Left renal pelvis (tissue), 4 donors: ENCODE data around the gene RTN4RL2. TPM values are rescaled to one million over a fixed set of nuclear protein-coding genes. Genes with fewer than 3 reads are reported as not detected.

ENCODE experiments used
- DNase-seq, 4 donors: peaks; one replicate each; pipeline ENCODE4 v3.0.0-alpha.2; 2013; ENCODE audit warnings: low read depth in 4 of 4, low spot score in 3 of 4
- polyA plus RNA-seq, 4 donors: library from polyadenylated mRNA; unstranded; fragments of 120-200 nt; gene quantifications; one replicate each; pipeline ENCODE4 v1.2.1, GENCODE V29; 2013; ENCODE audit not compliant: insufficient read length in 4 of 4

The RTN4RL2 gene
- polyA plus RNA-seq, 4 donors: 1.00 to 3.6 (median 2.2) TPM

DNA sequence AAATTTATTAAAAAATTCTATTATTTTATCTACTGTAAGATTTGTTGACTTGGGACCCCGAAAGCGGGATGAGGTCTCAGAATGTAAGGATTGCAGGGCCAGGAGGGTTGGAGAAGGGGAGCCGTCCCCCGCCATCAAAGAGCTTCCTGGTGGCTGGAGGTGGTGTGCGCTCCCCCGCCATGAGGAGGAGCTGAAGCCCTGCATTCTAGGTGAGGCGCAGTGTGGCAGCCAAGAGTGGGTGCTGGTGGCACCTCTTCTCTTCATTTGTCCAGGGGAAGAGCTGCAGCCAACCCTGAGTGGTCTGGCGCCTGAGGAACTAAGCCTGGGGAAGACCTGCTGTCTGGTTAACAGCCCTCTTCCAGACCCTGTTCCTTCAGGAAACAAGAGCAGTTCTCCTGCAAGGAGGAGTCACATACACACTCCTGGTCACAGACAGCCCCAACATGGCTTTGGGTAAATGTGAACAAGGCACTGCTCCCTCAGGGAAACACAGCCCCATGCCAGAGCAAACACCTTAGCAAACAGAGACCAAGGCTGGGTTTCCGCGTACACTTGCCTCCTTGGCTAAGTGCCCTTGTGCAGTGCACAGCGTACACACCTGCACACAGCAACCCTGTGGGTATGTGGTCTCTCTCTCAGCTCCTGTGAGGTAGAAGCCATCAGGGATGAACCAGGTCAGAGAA, 17.3 kb downstream of the RTN4RL2 start:
- no peak for DNase-seq

DNA sequence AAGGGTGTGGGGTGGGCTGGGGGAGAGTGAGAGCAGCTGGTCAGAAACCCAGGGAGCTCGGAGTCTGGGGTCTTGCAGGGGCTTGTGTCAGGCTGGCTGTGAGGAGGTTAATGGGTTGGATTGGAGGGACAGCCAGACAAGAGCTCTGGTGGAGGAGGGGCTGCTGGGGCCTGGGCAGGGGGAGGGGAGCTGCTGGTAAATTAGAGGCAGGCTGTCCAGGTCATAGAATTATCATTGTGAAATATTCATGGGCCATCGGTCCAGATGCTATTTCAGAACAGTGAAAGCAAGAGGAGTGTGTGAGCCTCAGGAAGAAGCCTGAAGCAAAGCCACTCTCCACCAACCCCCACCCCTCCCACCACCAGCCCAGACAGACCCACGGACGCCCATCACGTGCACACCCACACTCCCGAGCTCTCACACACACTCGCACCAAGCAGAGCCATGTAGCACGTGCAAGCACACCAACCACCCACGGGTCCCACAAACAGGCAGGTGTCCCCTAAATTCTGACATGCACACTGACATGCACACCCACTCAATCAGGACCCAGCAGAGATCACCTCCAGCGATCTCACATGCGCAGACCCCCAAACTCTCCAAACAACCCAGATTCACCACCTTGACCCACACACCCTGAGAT, 18.8 kb downstream of the RTN4RL2 start:
- no peak for DNase-seq

DNA sequence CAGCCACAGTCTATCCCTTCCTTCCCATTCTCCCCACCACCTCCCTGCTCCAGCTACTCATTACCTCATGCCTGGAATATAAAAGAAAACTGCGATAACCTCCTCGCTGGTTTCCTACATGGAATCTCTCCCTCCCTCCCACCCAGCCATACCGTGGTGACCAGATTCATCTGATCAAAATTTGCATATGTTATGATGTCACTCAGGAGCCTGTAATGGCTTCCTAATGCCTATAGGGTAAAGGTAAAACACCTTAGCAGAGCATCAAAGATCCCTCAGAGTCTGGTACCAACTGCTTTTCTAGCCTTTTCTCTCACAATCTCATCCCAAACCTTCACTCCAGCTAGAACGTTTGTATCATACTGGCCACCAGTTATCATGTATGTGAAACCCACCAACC, 19.6 kb downstream of the RTN4RL2 start:
- DNase-seq: no peak

DNA sequence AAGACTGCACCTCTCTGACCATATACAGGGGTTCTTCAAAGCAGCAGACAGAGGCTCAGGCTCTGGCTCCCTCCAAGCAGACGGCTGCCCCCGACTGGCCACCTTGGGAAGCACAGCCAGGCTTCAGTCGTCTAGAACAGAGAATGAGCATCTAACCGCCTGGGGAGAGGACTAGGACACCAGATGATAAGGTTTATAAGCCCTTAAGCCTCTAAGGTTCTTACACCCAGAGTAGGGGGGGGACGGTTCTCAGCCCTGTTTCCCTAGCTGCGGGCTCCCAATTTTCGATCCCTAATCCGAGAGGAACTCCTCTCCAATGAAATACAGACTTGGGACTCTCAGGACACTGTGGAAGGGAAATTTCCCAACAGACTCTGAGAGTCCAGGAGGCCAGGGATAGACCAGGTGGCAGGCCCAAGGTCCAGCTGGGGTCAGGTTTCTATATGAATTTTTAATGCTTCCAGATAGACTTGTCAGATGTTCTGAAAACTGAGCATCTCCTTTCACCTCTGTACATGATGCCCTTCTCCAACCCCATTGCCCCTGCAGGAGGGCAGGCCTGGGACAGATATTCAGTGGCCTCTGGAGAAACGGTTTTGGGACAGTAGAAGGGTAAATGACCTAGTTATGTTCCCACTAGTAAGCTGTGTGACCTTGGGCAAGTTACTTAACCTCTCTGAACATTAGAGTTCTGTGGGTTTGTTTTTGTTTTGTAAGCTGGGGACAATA, 20.2 kb downstream of the RTN4RL2 start:
- no peak for DNase-seq

DNA sequence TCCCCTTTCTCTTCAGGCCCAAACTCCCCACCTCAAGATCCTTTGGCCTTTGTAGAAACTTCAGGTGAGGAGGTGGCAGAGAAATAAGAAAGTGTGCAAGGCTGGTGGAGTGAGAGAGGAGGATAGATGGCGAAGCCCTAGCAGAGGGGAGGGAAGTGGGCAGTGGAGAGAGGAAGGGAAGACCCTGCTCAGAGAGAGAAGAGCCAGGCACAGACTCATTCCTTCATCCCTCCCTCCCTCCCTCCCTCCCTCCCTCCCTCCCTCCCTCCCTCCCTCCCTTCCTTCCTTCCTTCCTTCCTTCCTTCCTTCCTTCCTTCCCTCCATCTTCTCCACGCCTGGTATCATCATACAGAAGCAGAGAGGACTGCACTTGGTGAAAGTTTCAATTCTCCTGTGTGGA, 21.0 kb downstream of the RTN4RL2 start:
- no peak for DNase-seq

DNA sequence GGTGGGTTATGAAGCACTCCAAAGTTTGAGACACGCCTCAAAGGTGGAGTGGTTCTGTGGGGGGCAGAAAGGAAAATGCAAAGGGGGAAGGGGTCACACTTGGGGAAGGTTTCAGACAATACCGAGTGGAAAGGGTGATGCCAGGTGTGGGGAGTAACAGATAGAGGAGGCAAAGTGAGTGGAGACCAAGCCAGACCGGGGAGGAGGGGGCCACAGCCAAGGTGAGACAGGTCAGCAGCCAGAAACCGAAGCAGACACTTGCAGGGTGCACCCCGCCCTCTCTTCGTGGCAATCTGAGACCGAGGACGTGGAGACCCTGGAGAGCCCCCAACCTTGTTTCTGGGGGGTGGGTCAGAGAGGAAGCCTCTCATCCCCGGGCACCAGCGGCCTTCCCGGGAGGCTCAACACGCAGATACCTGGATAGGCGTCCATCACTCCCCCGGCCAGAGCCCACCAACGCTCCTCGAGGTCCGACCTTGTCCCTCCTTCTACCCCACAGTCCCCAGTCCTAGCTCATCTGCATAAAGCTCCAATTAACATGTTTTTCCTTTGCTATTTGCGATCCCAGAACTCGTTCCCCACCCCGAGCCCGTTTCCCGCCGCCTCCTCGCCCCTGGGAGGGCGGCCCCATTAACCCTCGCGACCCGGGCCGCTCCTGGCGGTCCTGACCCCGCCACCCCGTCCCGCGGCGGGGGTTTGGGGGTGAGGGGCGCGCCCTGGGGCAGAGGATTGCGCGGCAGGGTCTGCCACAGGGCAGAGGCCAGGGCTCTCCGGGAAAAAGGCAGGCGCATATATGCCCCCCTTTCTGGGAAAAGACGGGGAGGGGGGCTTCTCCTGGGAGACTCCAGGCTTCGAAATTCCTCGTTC, 21.8 kb downstream of the RTN4RL2 start:
- DNase-seq: no peak

DNA sequence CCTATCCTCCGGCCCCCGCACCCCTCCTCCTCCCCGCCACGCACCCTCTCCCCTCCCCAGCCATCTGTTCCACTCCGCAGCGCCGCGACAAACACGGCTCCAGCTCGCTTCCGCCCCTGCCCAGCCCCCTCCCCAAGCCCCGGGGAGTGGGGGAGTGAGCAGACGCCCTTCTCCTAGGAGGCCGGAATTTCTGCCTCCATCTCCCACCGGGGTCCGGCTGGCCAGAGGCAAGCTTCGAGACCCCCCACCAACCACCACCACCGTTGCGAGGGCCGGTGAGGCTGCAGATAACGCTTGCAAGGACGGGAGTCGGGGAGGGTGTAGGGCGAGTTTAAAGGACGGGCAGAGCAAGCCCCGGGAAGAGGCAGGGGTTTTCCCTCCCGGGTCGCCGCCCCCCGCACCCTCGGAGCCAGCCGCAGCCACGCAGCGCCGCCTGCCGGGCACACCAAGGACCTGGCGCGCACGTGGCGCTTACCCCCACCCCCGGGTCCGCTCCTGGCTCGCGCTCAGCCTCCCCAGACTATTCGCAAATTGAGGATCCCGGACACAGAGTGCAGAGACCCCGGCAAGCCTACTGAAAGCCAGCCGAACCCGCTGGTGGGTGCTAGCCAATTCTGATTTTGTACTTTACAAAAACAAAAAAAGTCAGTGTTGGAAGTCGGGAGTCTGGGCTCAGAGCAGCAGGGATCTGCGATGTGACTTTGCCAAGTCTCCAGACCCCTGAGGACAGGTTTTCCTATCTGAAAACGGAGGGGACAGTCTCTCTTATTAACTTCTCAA, 22.6 kb downstream of the RTN4RL2 start:
- DNase-seq: no peak

DNA sequence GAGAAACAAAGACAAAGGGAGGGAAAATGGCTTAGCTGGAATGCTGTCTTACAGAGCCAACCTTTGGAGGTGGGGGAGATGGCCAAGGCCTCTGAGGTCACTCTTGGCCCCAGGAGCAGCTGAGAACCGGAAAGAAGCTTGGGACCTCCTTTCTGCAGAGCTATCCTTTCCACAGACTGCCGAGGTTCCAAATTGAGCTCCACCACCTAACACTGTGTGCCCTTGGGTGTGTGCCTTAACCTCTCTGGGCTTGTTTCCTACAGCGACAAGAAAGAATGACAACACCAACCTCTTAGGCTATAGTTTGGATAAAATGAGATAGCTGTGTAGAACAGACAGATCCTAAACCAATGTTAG, 23.2 kb downstream of the RTN4RL2 start:
- no peak for DNase-seq

DNA sequence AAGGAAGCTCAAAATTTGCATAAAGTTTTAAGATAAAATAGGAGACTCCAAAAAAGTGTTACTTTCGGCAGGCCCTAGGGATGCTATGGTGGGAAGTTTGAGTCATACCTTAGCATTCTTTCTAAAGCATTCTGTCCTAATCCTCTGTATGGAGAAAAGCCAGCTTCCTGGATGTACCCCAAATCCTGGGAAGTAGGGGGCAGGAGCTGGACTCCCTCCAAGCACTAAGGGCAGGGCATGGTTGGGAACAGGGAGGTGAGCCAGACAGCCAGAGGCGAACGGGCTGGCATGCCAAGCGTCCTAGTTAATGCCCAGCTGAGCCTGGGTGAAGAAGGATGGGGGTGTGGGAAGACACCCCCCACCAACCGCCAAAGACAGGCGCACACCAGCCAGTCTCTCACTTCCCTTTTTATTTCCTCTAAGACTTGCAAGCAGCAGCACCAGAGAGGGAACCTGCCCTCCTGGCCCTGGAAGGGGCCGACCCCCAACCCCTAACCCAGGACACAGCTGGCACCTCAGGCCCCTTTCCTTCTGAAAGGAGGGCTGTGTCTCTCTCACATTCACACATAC, 23.9 kb downstream of the RTN4RL2 start:
- DNase-seq: no peak

DNA sequence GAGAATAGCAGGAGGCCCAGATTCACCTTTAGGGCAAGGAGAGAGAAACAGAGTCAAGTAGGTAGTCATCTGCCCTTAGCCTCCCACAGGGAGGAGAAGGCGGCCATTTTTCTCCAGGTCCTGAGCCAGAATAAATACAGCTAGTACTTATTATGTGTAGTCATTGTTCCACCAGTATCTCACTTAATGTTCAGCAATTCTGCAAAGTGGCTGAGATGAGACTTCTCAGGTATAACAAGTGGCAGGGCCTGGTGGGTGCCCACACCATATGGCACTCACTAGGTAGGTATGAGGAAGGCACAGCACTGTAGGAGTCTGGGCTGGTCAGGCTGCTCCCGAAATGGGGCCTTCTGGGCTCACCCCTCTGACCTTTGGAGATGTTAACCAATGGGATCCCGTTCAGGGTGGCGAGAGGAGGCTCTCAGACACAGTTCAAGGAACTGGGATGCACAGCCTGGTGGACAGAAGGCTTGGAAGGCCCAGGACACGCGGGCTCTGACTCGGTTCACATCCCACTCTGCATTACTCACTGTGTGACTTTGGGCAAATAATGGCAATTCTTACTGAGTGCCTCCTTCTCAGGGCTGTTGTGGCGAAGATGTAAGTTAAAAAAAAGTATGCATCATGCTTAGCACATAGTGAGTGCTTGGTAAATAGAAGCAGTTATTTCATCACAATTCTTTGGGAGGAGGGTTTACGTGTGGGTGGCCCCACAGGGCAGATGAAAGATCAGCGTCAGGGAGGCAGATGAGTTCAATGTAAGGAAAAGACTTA, 25.1 kb downstream of the RTN4RL2 start:
- no peak for DNase-seq

DNA sequence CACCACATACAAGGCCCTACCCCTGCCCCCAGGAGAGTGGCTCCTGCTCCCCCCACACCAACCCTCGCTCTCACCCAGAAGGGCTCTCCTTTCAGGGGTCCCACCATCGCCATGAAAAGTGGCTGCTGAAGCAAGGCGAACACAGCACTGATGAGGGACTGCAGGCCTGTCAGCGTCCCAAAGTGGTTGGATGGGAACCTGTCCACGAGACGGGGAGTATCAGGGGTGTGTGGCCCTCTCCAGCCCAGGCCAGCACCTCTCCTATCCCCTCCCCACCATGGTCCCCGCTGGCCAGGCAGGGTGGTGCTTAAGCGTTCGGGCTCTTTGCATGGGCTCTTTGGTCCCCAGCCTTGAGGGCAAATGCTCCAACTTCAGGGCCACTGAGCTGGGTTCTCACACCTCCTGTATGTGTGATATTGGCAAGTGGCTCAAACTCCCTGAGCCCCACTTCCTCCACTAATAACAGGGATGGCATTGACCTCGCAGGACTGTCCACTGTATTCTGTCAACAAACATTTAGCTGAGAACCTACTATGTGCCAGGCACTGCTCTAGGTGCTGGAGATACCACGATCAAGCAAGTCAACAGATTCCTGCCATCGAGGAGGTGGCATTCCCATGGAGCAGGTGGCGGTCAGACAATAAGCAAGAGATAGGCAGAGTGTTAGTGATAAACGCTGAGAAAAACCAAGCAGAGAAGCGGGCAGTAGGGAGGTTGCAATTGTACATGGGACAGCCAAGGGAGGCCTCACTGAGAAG, 26.9 kb downstream of the RTN4RL2 start:
- no peak for DNase-seq

DNA sequence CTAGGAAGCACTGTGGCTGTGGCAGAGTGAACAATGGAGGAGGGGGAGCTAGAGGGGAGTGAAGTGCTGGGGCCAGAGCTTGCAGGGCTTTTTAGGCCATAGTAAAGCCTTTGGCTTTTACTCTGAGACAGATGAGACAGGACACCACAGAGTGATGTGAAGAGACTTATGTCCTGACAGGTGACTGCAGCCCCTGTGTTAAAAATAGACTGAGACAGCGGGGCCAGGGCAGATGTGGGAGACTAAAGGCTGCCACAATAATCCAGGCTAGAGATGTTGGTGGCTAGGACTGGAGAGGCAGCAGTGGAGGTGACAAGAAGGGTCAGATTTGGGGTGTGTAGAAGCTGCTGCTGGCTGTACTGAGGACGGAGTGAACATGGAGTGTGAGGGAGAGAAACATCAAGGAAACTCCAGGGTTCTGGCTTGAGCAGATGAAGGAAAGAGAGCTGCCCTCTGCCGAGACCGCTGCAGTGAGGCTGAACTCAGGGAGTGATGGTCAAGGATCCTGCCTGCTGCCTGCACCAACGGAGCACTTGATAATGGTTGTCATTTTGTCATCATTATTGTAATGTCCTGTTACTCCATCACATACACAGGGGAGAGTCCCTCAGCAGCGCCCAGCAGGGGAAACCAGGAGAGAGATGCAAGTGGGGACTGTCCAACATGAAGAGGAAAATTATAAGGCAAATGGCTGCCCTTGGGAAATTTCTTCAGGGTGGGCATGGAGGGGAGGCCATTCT, 27.8 kb downstream of the RTN4RL2 start:
- DNase-seq: no peak

DNA sequence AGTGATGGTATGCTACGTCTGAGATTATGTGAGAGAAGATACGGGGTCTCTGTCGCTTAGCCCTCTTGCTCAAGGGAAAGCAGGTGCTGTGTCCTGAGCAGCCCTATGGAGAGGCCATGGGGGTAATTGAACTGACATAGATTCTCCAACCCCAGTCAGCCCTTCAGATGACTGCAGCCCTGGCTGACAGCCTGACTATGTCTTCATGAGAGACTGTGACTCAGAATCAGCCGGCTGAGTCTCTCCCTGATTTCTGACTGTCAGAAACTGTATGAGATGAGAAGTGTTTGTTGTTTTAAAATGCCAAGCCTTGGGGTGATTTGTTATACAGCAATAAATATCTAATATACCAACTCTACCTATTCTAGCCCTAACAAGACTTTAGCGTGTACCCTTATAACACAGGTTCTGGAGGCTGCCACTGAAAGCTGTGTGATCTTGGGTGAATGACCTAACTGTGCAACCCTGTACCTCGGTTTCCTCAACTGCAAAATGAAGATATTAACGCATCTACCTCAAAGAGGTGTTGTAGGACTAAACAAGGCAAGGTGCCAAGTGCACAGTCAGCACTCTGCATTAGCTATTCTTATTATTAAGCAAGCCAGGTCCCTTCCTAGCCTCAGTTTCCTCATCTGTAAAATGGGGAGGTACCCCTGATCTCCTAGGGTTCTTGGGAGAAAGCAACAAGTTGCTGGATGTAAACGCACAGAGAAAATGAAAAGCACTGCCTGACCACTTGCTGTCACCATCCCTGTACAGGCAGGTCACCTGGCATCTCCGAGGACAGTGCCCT, 30.3 kb downstream of the RTN4RL2 start:
- DNase-seq: no peak

DNA sequence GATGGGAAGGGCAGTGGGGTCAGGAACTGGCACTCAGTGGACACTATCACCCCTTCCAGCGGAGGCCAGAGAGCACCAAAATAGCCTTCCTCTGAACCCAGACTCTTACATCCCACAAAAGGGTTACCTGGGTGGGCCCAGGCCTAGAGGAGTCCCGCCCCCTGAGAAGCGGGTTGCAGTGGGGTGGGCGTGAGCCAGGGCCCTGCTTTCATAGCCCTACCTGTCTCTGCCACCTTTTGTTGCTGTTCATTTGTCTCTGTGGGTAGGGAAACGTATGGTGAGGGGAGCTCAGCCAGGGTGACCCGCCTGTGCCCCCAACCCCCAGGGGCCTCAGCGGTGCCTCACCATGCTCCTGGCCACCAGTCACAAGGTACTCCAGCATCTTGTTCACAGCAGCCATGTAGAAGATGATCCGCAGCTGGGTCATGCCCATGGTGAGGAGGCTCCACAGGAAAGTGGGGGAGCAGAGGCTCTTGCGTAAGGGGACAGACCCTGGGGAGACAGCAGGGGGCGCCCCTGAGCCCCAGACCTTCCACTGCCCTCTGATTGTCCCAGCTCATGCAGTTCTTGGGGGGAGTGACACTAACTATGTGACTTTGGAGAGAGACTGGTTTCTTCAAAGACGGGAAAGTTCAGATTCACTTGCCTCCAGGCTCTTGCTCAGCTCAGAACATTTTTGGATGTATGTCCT, 31.2 kb downstream of the RTN4RL2 start:
- DNase-seq: no peak

DNA sequence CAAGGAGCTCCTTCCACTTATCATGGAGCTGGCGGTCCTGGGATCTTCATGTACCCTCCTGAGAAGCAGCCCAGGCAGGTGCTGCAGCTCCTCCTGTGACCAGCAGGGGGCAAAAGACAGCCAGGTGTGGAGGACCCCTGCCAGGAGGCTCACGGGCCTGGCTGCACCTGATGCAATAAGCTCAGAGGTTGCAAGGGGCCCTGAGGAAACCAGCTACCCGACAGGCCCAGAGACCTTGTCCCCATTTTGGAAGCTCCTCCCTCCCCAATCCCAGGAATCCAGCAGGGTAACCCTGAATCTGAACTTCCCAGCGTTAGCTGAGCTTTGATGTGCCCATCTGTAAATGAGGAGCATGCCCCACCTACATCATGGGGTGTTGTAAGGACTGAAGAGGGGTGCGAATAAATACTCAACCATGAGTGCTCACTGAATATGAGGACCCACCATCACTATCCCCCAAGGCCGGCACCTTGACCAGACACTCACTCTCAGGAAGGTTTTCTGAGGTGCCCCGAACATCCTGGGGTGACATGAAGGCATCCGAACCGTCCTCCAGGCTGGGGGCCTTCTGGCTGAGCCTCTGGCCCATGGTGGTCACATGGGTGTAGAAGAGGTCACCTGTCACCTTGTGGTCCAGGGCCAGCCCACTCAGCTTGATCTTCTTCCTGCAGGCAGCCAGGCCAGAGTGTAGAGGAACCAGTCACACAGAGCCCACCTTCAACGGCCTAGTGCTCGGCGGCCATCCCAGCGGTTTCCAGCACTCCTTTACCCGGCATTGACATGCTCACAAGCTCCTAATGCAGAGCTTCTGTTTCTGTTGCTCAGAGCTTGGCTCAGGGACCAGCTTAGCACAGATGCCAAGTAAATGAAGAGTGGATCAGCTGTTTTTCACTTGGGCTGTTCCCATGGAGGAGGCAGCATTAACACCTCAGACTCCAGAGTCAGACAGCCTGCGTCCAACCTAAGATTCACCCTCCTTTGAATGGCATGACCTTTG, 33.5 kb downstream of the RTN4RL2 start:
- no peak for DNase-seq
